ENCODE results near the gene RBP2. TPM values are rescaled to one million over a fixed set of nuclear protein-coding genes. Genes with fewer than 3 reads are reported as not detected.

RBP2 gene
- total RNA-seq, 2 donors from 2014 or later = not detected

DNA sequence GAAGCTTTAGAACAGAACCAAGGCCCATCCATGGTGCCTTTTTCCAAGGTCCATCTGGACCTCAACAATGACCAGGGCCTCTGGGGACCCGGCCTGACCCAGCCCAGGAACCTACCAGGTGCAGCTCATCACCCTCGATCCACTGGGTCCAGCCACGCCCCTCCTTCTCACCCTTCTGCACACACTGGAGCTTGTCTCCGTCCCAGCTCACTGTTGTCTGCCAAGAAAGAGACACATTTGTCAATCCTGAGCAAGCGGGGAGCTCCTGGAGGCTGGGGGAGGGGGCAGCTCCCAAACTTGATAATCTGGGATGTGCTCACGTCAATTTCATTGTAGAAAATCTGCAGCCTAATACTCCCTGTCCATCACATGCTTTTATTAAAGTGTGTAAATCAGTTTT, 42.0 kb upstream of the RBP2 start:
- Histone ChIP-seq H3K9me3 (ENCODE audit: control insufficient read depth, low read length) (no peaks in the 10 kb centered on the region), H3K4me1 (ENCODE audit: control insufficient read depth, insufficient read depth, low read length) (no peaks in the 10 kb centered on the region), H3K4me3 (ENCODE audit: low read length) (no peak overlapping the region), H3K9ac (ENCODE audit: extremely low read depth, low read length, poor library complexity, severe bottlenecking) (no peak overlapping the region), H3K27me3 (ENCODE audit: control insufficient read depth, insufficient read depth, low read length, poor library complexity, severe bottlenecking) (no peaks in the 10 kb centered on the region), H3K27ac (ENCODE audit: low read depth, low read length) (no peak overlapping the region), H3K36me3 (ENCODE audit: control insufficient read depth, insufficient read depth, low read length) (no peaks in the 10 kb centered on the region)
- Mint-ChIP-seq H3K27me3 (ENCODE audit: insufficient read depth) (no peaks in the 10 kb centered on the region), H3K4me1 (peaks cover 9% of the 10 kb centered on the region), H3K4me3 (no peak overlapping the region), H3K9me3 (no peaks in the 10 kb centered on the region), H3K27ac (no peak overlapping the region), H3K36me3 (ENCODE audit: low read depth) (peaks cover 10% of the 10 kb centered on the region)
- DNase-seq = no peak
- TF ChIP-seq, protein P1, sequence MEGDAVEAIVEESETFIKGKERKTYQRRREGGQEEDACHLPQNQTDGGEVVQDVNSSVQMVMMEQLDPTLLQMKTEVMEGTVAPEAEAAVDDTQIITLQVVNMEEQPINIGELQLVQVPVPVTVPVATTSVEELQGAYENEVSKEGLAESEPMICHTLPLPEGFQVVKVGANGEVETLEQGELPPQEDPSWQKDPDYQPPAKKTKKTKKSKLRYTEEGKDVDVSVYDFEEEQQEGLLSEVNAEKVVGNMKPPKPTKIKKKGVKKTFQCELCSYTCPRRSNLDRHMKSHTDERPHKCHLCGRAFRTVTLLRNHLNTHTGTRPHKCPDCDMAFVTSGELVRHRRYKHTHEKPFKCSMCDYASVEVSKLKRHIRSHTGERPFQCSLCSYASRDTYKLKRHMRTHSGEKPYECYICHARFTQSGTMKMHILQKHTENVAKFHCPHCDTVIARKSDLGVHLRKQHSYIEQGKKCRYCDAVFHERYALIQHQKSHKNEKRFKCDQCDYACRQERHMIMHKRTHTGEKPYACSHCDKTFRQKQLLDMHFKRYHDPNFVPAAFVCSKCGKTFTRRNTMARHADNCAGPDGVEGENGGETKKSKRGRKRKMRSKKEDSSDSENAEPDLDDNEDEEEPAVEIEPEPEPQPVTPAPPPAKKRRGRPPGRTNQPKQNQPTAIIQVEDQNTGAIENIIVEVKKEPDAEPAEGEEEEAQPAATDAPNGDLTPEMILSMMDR (conservative IDR thresholded peaks at IDR 0.05) = no peak
- 88 to 90% methylated on average over 3 to 6 of the region's 6 CpGs for WGBS, 2 experiments (ENCODE audit: insufficient coverage in 1 of 2, insufficient read length in 1 of 2)

DNA sequence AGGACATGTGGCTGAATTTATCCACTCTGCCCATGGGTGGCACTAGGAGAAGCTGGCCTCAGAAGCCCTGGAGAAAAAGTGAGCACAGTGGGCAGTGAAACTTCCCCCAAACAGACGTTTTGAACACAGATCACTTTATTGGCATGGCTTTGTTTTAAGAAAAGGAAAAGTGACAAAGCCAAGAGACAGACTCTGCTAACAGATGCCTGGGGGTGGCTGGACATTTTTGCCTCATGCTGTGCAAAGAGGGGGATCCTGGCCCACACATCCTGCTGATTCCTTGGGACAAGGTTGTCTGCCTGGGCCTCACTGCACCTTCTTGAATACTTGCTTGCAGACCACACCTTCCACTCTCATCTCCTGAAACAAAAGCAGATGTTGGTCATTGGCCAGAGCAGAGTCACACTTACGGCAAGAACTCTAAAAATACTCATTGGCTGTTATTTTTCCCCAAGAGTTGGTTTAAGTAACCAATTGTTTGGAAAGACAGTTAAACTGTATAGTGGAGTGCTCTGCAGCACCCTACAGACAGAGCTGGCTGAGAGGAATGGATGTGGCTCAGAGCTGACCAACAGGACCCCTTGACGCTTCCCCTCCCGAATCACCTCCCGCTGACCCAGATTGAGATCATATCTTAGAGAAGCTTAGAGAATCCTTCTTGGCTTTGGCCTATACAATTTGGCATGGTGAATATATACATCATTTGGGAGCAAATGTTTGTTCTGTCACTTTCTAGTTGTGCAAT, 41.2 kb upstream of the RBP2 start:
- H3K27ac ChIP-seq (ENCODE audit: low read depth, low read length) = no peak overlapping the region
- no peaks in the 10 kb centered on the region for H3K27me3 ChIP-seq (ENCODE audit: control insufficient read depth, insufficient read depth, low read length, poor library complexity, severe bottlenecking)
- WGBS, 2 experiments (ENCODE audit: insufficient coverage in 1 of 2, insufficient read length in 1 of 2) = 90 to 94% methylated on average over 3 to 5 of the region's 5 CpGs
- peaks cover 5% of the 10 kb centered on the region for H3K4me1 Mint-ChIP-seq
- H3K27ac Mint-ChIP-seq = no peak overlapping the region
- H3K9ac ChIP-seq (ENCODE audit: extremely low read depth, low read length, poor library complexity, severe bottlenecking) = no peak overlapping the region
- H3K4me3 ChIP-seq (ENCODE audit: low read length) = no peak overlapping the region
- TF ChIP-seq, protein P1 (conservative IDR thresholded peaks at IDR 0.05) = no peak
- peaks cover 9% of the 10 kb centered on the region for H3K36me3 Mint-ChIP-seq (ENCODE audit: low read depth)
- no peaks in the 10 kb centered on the region for H3K9me3 ChIP-seq (ENCODE audit: control insufficient read depth, low read length)
- no peaks in the 10 kb centered on the region for H3K9me3 Mint-ChIP-seq
- DNase-seq = no peak
- no peaks in the 10 kb centered on the region for H3K27me3 Mint-ChIP-seq (ENCODE audit: insufficient read depth)
- no peak overlapping the region for H3K4me3 Mint-ChIP-seq
- no peaks in the 10 kb centered on the region for H3K36me3 ChIP-seq (ENCODE audit: control insufficient read depth, insufficient read depth, low read length)
- no peaks in the 10 kb centered on the region for H3K4me1 ChIP-seq (ENCODE audit: control insufficient read depth, insufficient read depth, low read length)

DNA sequence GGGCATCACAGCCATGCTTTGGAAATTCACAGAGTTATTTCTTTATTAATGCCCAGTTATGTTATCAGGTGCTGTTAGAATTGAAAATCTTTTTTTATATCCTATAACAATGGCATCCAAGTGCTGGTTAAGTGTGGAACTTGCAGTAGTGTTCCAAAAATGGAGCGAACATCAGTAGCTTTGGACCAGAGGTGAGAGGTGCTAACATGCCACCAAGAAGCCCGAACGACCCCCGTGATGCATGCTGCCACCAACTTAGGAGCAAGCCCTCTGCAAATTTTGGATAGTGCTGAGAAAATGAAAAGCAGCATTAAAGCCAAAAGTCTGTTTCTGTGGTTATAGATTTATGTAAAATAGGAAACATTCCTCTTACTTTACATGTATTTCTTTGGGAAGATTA, 38.4 kb upstream of the RBP2 start:
- no peak for DNase-seq
- H3K36me3 Mint-ChIP-seq (ENCODE audit: low read depth) = peaks cover 8% of the 10 kb centered on the region
- WGBS, 2 experiments (ENCODE audit: insufficient coverage in 1 of 2, insufficient read length in 1 of 2) = 95 to 100% methylated on average over 1 to 4 of the region's 4 CpGs
- TF ChIP-seq, protein P1 (conservative IDR thresholded peaks at IDR 0.05) = no peak
- no peak overlapping the region for H3K27ac Mint-ChIP-seq
- Histone ChIP-seq H3K9me3 (ENCODE audit: control insufficient read depth, low read length) (no peaks in the 10 kb centered on the region), H3K4me1 (ENCODE audit: control insufficient read depth, insufficient read depth, low read length) (no peaks in the 10 kb centered on the region), H3K27me3 (ENCODE audit: control insufficient read depth, insufficient read depth, low read length, poor library complexity, severe bottlenecking) (no peaks in the 10 kb centered on the region), H3K4me3 (ENCODE audit: low read length) (no peak overlapping the region), H3K9ac (ENCODE audit: extremely low read depth, low read length, poor library complexity, severe bottlenecking) (no peak overlapping the region), H3K36me3 (ENCODE audit: control insufficient read depth, insufficient read depth, low read length) (no peaks in the 10 kb centered on the region), H3K27ac (ENCODE audit: low read depth, low read length) (no peak overlapping the region)
- H3K27me3 Mint-ChIP-seq (ENCODE audit: insufficient read depth) = no peaks in the 10 kb centered on the region
- H3K4me3 Mint-ChIP-seq = no peak overlapping the region
- H3K9me3 Mint-ChIP-seq = no peaks in the 10 kb centered on the region
- H3K4me1 Mint-ChIP-seq = no peaks in the 10 kb centered on the region
